ENCODE results near the gene UBC.
"Not testable (repeated sequence)": the region's sequence is repeated elsewhere in the genome, so short reads cannot be mapped to it uniquely, and the experiment has no call there.

The UBC gene

GRCh38 chr12:124915239-124916236, 1.1 kb upstream of the UBC start:
- no peak for DNase-seq (ENCODE audit: low spot score)

GRCh38 chr12:124913474-124914391, 717 bp downstream of the UBC start:
- peak; percentile 91 for DNase-seq (ENCODE audit: low spot score)

GRCh38 chr12:124912529-124913287, 1.7 kb downstream of the UBC start:
- DNase-seq (ENCODE audit: low spot score), result not testable (repeated sequence)

- not testable (repeated sequence) for DNase-seq (ENCODE audit: low spot score)
These were observed 2.9 kb downstream of the UBC start for GRCh38 chr12:124911521-124911920.

- no peak for DNase-seq (ENCODE audit: low spot score)
These were observed 3.6 kb downstream of the UBC start for GRCh38 chr12:124910561-124911478.

- no peak for DNase-seq (ENCODE audit: low spot score)
These were observed 4.5 kb downstream of the UBC start for GRCh38 chr12:124909831-124910560.

GRCh38 chr12:124906606-124907261, 7.7 kb downstream of the UBC start:
- DNase-seq (ENCODE audit: low spot score), result peak; percentile 92

GRCh38 chr12:124904306-124905098, 9.9 kb downstream of the UBC start:
- DNase-seq (ENCODE audit: low spot score), result no peak

GRCh38 chr12:124902916-124903315, 11.5 kb downstream of the UBC start:
- no peak for DNase-seq (ENCODE audit: low spot score)

GRCh38 chr12:124901003-124901402, 13.4 kb downstream of the UBC start:
- no peak for DNase-seq (ENCODE audit: low spot score)

GRCh38 chr12:124900345-124900795, 14.1 kb downstream of the UBC start:
- not testable (repeated sequence) for DNase-seq (ENCODE audit: low spot score)

GRCh38 chr12:124898923-124899294, 15.5 kb downstream of the UBC start:
- DNase-seq (ENCODE audit: low spot score), result no peak

GRCh38 chr12:124898200-124898922, 16.1 kb downstream of the UBC start:
- peak; percentile 79 for DNase-seq (ENCODE audit: low spot score)

GRCh38 chr12:124896461-124896860, 18.0 kb downstream of the UBC start:
- DNase-seq (ENCODE audit: low spot score), result no peak

- DNase-seq (ENCODE audit: low spot score), result no peak
These were observed 20.5 kb downstream of the UBC start for GRCh38 chr12:124893792-124894516.

GRCh38 chr12:124888260-124888659, 26.2 kb downstream of the UBC start:
- no peak for DNase-seq (ENCODE audit: low spot score)

- DNase-seq (ENCODE audit: low spot score), result not testable (repeated sequence)
These were observed 26.7 kb downstream of the UBC start for GRCh38 chr12:124887766-124888165.
